Suprapubic skin (tissue), 3 donors: ENCODE data around the gene CAPN14.

ENCODE experiments used
- CTCF ChIP-seq, 2 donors: fragments of 200-600 bp in 1 of 2; fragments of 450-650 bp in 1 of 2; sonication (generic) in 1 of 2; IDR thresholded peaks; one replicate each; pipeline ENCODE4 v1.5.1; 2016 to 2019; ENCODE audit warnings: antibody characterized with exemption in 2 of 2, mild to moderate bottlenecking in 1 of 2, moderate library complexity in 1 of 2
- EP300 ChIP-seq: sonication (generic); formaldehyde crosslinking; IDR thresholded peaks from one replicate; pipeline ENCODE4 v1.6.1; 2017; ENCODE audit warnings: antibody characterized with exemption

DNA sequence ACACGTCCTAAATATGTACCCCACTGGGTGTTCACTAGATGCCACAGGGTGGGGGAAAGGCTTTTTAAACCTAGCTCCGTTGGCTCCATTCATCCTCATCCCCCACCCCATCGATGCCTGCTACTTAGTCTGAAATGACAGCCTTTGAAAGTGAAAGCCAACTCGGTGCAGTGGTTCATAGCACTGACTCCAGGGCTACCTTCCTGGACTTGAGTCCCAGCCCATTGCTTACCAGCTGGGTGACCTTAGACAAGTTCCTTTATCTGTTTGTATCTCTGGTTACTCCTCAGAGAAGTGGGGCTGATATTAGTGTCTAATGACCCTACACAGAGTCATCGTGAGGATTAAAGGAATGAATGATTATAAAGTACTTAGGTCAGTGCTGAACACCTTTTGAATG, 41.0 kb upstream of the CAPN14 start:
- no peak for TF ChIP-seq CTCF (IDR thresholded peaks at IDR 0.05)
- TF ChIP-seq EP300: no peak
